Endothelial cell of umbilical vein (primary cell): Measurements from ENCODE around the gene TTC24. TPM values are rescaled to one million over a fixed set of nuclear protein-coding genes. Genes with fewer than 3 reads are reported as not detected.

Experiments used
- BruUV-seq: library from RNA; stranded (reverse); fragments of 400-500 nt; replicated peaks from 2 replicates; lab custom pipeline; 2021; lab: Mats Ljungman, UMichigan
- CTCF ChIA-PET: fragments of 300-600, 350-600 bp; sonication (Branson Sonifier 250); formaldehyde crosslinking; loops from one replicate; lab custom pipeline; 2021; ENCODE audit warnings: antibody characterized with exemption, inconsistent platforms; lab: Charles Lee
- POLR2A ChIA-PET: fragments of 300-600, 350-600 bp; sonication (Branson Sonifier 250); formaldehyde crosslinking; loops from one replicate; lab custom pipeline; 2021; ENCODE audit warnings: antibody characterized with exemption, inconsistent platforms; lab: Charles Lee
- DNase-seq: peaks from one replicate; pipeline ENCODE4 v3.0.0-alpha.2; 2011; ENCODE audit warnings: low read depth, low spot score
- FAIRE-seq: peaks from 2 replicates; lab custom pipeline; 2011; peaks lifted over from hg19 to GRCh38; lab: Jason Lieb, UNC
- H2AFZ ChIP-seq: 2 replicates; pipeline ENCODE4 v1.6.0; 2012; ENCODE audit warnings: low read depth, low read length, control low read depth, inconsistent platforms
- H3K27ac ChIP-seq: 2 replicates; pipeline ENCODE4 v1.5.1; 2011; ENCODE audit warnings: low read depth, mild to moderate bottlenecking, control low read depth, low read length, moderate library complexity; ENCODE audit not compliant: insufficient read depth
- H3K27me3 ChIP-seq, 2 experiments: 2 replicates each; pipeline versions ENCODE4 v1.6.0 to v1.6.1; 2011; ENCODE audit warnings: low read length in 2 of 2, mixed read lengths in 1 of 2; ENCODE audit not compliant: control insufficient read depth in 2 of 2, insufficient read depth in 2 of 2
- H3K36me3 ChIP-seq, 2 experiments: 2 replicates in 1 of 2; 3 replicates in 1 of 2; pipeline ENCODE4 v1.5.1; 2011; ENCODE audit warnings: low read length in 2 of 2, mild to moderate bottlenecking in 1 of 2, moderate library complexity in 1 of 2; ENCODE audit not compliant: control insufficient read depth in 2 of 2, insufficient read depth in 2 of 2; ENCODE audit errors: extremely low read depth in 1 of 2
- H3K4me1 ChIP-seq: 3 replicates; pipeline ENCODE4 v1.5.1; 2011; ENCODE audit warnings: mild to moderate bottlenecking, low read length; ENCODE audit not compliant: control insufficient read depth, insufficient read depth; ENCODE audit errors: extremely low read depth
- H3K4me2 ChIP-seq: 2 replicates; pipeline ENCODE4 v1.6.1; 2011; ENCODE audit warnings: low read length, control low read depth, mixed read lengths; ENCODE audit not compliant: insufficient read depth
- H3K4me3 ChIP-seq, 3 experiments: fragments of 200-600 bp in 1 of 3; sonication (generic), shearing (Covaris generic) in 1 of 3; replicated peaks in 1 of 3; 2 replicates each; pipeline ENCODE4 v1.5.1; 2011 to 2016; ENCODE audit warnings: control low read depth in 3 of 3, low read length in 3 of 3, mild to moderate bottlenecking in 2 of 3, inconsistent platforms in 1 of 3, low read depth in 1 of 3, moderate library complexity in 1 of 3; ENCODE audit not compliant: insufficient read depth in 1 of 3
- H3K79me2 ChIP-seq: 2 replicates; pipeline ENCODE4 v1.6.0; 2012; ENCODE audit warnings: low read length, inconsistent platforms; ENCODE audit not compliant: control insufficient read depth, insufficient read depth
- H3K9ac ChIP-seq: replicated peaks from 2 replicates; pipeline ENCODE3; 2011; ENCODE audit warnings: low read length, control low read depth; ENCODE audit not compliant: insufficient read depth; ENCODE audit errors: extremely low read depth
- H3K9me1 ChIP-seq: replicated peaks from 3 replicates; pipeline ENCODE4 v1.6.0; 2011; ENCODE audit warnings: mild to moderate bottlenecking, low read length; ENCODE audit not compliant: control insufficient read depth, insufficient read depth; ENCODE audit errors: extremely low read depth
- H3K9me3 ChIP-seq: replicated peaks from 2 replicates; pipeline ENCODE4 v1.5.1; 2012; ENCODE audit warnings: low read length, inconsistent platforms; ENCODE audit not compliant: control insufficient read depth, insufficient read depth
- H4K20me1 ChIP-seq: replicated peaks from 2 replicates; pipeline ENCODE3; 2011; ENCODE audit warnings: mild to moderate bottlenecking, low read length; ENCODE audit not compliant: control insufficient read depth, insufficient read depth; ENCODE audit errors: extremely low read depth
- EZH2 ChIP-seq: IDR thresholded peaks from 2 replicates; pipeline ENCODE4 v1.6.1; 2012; ENCODE audit warnings: borderline replicate concordance, low read depth, mild to moderate bottlenecking, moderate library complexity, low read length, inconsistent platforms; ENCODE audit not compliant: severe bottlenecking
- FOS ChIP-seq: IDR thresholded peaks from 2 replicates; pipeline ENCODE4 v1.6.1; 2011; ENCODE audit warnings: mild to moderate bottlenecking, low read length, moderate library complexity, borderline replicate concordance; ENCODE audit not compliant: insufficient read depth
- GATA2 ChIP-seq: IDR thresholded peaks from 2 replicates; pipeline ENCODE4 v1.7.0; 2011; ENCODE audit warnings: low read depth, mild to moderate bottlenecking, moderate library complexity, mixed read lengths, low read length; ENCODE audit not compliant: insufficient read length, insufficient read depth
- JUN ChIP-seq: IDR thresholded peaks from 2 replicates; pipeline ENCODE4 v1.6.1; 2011; ENCODE audit warnings: borderline replicate concordance, low read depth; ENCODE audit not compliant: insufficient read length, insufficient read depth
- MYC ChIP-seq: IDR thresholded peaks from one replicate; pipeline ENCODE4 v1.6.1; 2011; ENCODE audit warnings: mild to moderate bottlenecking, low read depth, low read length
- POLR2A ChIP-seq: IDR thresholded peaks from 2 replicates; pipeline ENCODE4 v1.6.1; 2012; ENCODE audit warnings: low read depth, mild to moderate bottlenecking, control low read depth, low read length
- POLR2AphosphoS5 ChIP-seq: IDR thresholded peaks from 2 replicates; pipeline ENCODE4 v1.6.1; 2012; ENCODE audit warnings: low read depth, mild to moderate bottlenecking, control low read depth, low read length, moderate library complexity; ENCODE audit not compliant: insufficient read depth
- dilution Hi-C: fragments of 300-500 bp; cut with MboI; formaldehyde crosslinking; loops from one replicate; pipeline ENCODE4 v1.15.0; 2019; ENCODE audit warnings: low sequenced_read_pairs; ENCODE audit not compliant: extremely low pct_ligation_motif_present
- intact Hi-C: fragments of 100-400 bp; cut with micrococcal nuclease; formaldehyde crosslinking; loops from one replicate; pipeline ENCODE4 v1.10.0; 2022
- polyA plus RNA-seq, 4 experiments: library from polyadenylated mRNA; depleted of rRNA in 3 of 4; stranded (reverse) in 3 of 4; unstranded in 1 of 4; fragments of >200 nt; gene quantifications; 2 replicates each; pipeline versions ENCODE4 v1.2.1 to v1.2.3, GENCODE V29; 2011 to 2012; ENCODE audit warnings: missing spikeins in 1 of 4
- total RNA-seq: library from RNA; stranded (reverse); gene quantifications from 2 replicates; pipeline ENCODE4 v1.2.3, GENCODE V29; 2021
- TF ChIP-seq, protein P1 (sequence below), 2 donors: IDR thresholded peaks; 1 replicate in 1 of 2; 2 replicates in 1 of 2; pipeline ENCODE4 v1.5.1; 2011; ENCODE audit warnings: low read length in 2 of 2, mild to moderate bottlenecking in 2 of 2, moderate library complexity in 2 of 2, control low read depth in 1 of 2, inconsistent platforms in 1 of 2, low read depth in 1 of 2; ENCODE audit not compliant: insufficient read depth in 1 of 2; ENCODE audit errors: extremely low read depth in 1 of 2
- TF ChIP-seq, protein P2 (sequence below): IDR thresholded peaks from 2 replicates; pipeline ENCODE4 v1.6.1; 2011; ENCODE audit not compliant: insufficient read depth, insufficient read length

TTC24 gene
- total and polyA plus RNA-seq, 2 donors (not counting 3 experiments of a cell fraction or from before 2014, with no cell fraction given): not detected

DNA sequence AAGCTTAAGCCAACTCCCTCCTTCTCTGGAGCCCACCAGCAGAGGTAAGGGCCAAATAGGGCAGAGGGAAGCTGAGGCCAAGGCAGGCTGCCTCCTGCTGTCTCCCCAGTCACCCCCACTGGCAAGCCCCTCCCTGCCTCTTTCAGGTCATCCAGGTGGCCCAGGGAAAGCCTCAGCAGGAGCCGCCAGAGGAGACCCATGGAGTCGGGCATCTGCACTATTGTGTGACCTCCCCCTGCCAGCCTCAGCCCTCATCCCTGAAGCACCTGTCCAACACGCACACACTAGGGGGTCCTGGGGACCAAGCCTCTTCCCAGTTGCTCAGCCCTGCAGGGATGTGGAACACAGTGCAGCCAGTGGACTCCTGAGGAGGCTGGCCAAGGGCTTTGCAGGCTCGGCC lies 6.8 kb downstream of the TTC24 start:
- TF ChIP-seq, protein P1, sequence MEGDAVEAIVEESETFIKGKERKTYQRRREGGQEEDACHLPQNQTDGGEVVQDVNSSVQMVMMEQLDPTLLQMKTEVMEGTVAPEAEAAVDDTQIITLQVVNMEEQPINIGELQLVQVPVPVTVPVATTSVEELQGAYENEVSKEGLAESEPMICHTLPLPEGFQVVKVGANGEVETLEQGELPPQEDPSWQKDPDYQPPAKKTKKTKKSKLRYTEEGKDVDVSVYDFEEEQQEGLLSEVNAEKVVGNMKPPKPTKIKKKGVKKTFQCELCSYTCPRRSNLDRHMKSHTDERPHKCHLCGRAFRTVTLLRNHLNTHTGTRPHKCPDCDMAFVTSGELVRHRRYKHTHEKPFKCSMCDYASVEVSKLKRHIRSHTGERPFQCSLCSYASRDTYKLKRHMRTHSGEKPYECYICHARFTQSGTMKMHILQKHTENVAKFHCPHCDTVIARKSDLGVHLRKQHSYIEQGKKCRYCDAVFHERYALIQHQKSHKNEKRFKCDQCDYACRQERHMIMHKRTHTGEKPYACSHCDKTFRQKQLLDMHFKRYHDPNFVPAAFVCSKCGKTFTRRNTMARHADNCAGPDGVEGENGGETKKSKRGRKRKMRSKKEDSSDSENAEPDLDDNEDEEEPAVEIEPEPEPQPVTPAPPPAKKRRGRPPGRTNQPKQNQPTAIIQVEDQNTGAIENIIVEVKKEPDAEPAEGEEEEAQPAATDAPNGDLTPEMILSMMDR (IDR thresholded peaks at IDR 0.05; ENCODE audit: extremely low read depth in 1 of 2, insufficient read depth in 1 of 2, low read depth in 1 of 2, low read length in 2 of 2): no peak
- TF ChIP-seq GATA2 (no peak), MYC (no peak), POLR2AphosphoS5 (no peak), POLR2A (no peak), FOS (no peak), JUN (no peak), EZH2 (no peak)
- TF ChIP-seq, protein P2, sequence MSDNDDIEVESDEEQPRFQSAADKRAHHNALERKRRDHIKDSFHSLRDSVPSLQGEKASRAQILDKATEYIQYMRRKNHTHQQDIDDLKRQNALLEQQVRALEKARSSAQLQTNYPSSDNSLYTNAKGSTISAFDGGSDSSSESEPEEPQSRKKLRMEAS: no peak

More for the DNA sequence above, 6.8 kb downstream of the TTC24 start:
- ChIA-PET CTCF (interaction anchor here (1.2 to 9.3 kb wide), 6 partner anchors 16 to 106 kb away, joined by 6 to 104 read pairs (median 8); partner anchors contain the start of gene GPATCH4), POLR2A (interaction anchor here (0.6 kb wide), 1 partner anchor 223 kb away, joined by 3 read pairs; no protein-coding TSS in a partner anchor)
- H3K27ac ChIP-seq: no peak overlapping the region
- H2AFZ ChIP-seq: no peak overlapping the region
- no peaks in the 10 kb centered on the region for H3K79me2 ChIP-seq
- no peaks in the 10 kb centered on the region for H3K27me3 ChIP-seq
- H3K4me3 ChIP-seq: no peak overlapping the region
- no peak overlapping the region for H3K9ac ChIP-seq
- no peaks in the 10 kb centered on the region for H4K20me1 ChIP-seq
- no TSS peak for BruUV-seq
- dilution Hi-C loops (no loop called here), intact Hi-C loops (no loop called here)
- FAIRE-seq (no peak), DNase-seq (no peak)
- no peaks in the 10 kb centered on the region for H3K9me3 ChIP-seq
- peaks cover 1% of the 10 kb centered on the region for H3K4me1 ChIP-seq
- no peaks in the 10 kb centered on the region for H3K36me3 ChIP-seq
- no peak overlapping the region for H3K4me2 ChIP-seq
- no peaks in the 10 kb centered on the region for H3K9me1 ChIP-seq
